Suprapubic skin (tissue), 4 donors: ENCODE data around the gene CD163.

Source experiments
- CTCF ChIP-seq, 2 donors: fragments of 200-600 bp in 1 of 2; fragments of 450-650 bp in 1 of 2; sonication (generic) in 1 of 2; IDR thresholded peaks; one replicate each; pipeline ENCODE4 v1.5.1; 2016 to 2019; ENCODE audit warnings: antibody characterized with exemption in 2 of 2, mild to moderate bottlenecking in 1 of 2, moderate library complexity in 1 of 2
- POLR2A ChIP-seq, 2 donors: fragments of 450-650 bp; IDR thresholded peaks; one replicate each; pipeline ENCODE4 v1.6.1; 2017; ENCODE audit warnings: antibody characterized with exemption in 2 of 2, mild to moderate bottlenecking in 2 of 2, moderate library complexity in 2 of 2
- POLR2AphosphoS5 ChIP-seq, 3 donors: sonication (generic); formaldehyde crosslinking; IDR thresholded peaks; one replicate each; pipeline ENCODE4 v1.6.1; 2017; ENCODE audit warnings: antibody characterized with exemption in 3 of 3

- peak; percentile 16 to 81 for TF ChIP-seq CTCF (IDR thresholded peaks at IDR 0.05)
- TF ChIP-seq POLR2AphosphoS5 (IDR thresholded peaks at IDR 0.05) = no peak
- no peak for TF ChIP-seq POLR2A (IDR thresholded peaks at IDR 0.05)
These were observed 43.0 kb downstream of the CD163 start for GRCh38 chr12:7460375-7461259.
